HEK293T (cell line): ENCODE results near the gene KIRREL3.

Experiments
- CTCF ChIA-PET: fragments of 350-600 bp; formaldehyde crosslinking; extraction: SDS; loops from one replicate; lab custom pipeline; 2021; ENCODE audit warnings: antibody characterized with exemption, inconsistent platforms; lab: Yijun Ruan, JAX
- POLR2A ChIA-PET: fragments of 350-600 bp; formaldehyde crosslinking; extraction: SDS; loops from one replicate; lab custom pipeline; 2020; ENCODE audit warnings: antibody characterized with exemption, inconsistent platforms; lab: Yijun Ruan, JAX
- DNase-seq: peaks from one replicate; pipeline ENCODE4 v3.0.0; 2012; ENCODE audit warnings: mixed read lengths; ENCODE audit errors: extremely low spot score
- ARNT ChIP-seq: fragments of 450-650 bp; IDR thresholded peaks from 2 replicates; pipeline ENCODE4 v1.6.1; 2017; ENCODE audit warnings: mild to moderate bottlenecking
- BHLHE40 ChIP-seq: fragments of 450-650 bp; IDR thresholded peaks from 2 replicates; pipeline ENCODE4 v1.6.1; 2016; ENCODE audit warnings: mild to moderate bottlenecking, moderate library complexity, borderline replicate concordance
- CTBP1 ChIP-seq: fragments of 450-650 bp; IDR thresholded peaks from 2 replicates; pipeline ENCODE4 v1.6.1; 2016; ENCODE audit warnings: borderline replicate concordance
- ELF4 ChIP-seq: fragments of 450-650 bp; IDR thresholded peaks from 2 replicates; pipeline ENCODE4 v1.6.1; 2017; ENCODE audit warnings: antibody characterized with exemption
- FOXA1 ChIP-seq: fragments of 450-650 bp; IDR thresholded peaks from 2 replicates; pipeline ENCODE4 v1.6.1; 2016; ENCODE audit warnings: mild to moderate bottlenecking
- FOXK2 ChIP-seq: fragments of 450-650 bp; IDR thresholded peaks from 2 replicates; pipeline ENCODE4 v1.6.1; 2016; ENCODE audit warnings: mild to moderate bottlenecking
- FOXM1 ChIP-seq: fragments of 450-650 bp; IDR thresholded peaks from 2 replicates; pipeline ENCODE4 v1.6.1; 2017; ENCODE audit warnings: mild to moderate bottlenecking, borderline replicate concordance
- HDGF ChIP-seq: fragments of 450-650 bp; IDR thresholded peaks from 2 replicates; pipeline ENCODE4 v1.6.1; 2017; ENCODE audit warnings: antibody characterized with exemption, borderline replicate concordance
- L3MBTL2 ChIP-seq: fragments of 450-650 bp; conservative IDR thresholded peaks from 2 replicates; pipeline ENCODE4 v1.6.1; 2016; ENCODE audit warnings: mild to moderate bottlenecking
- LEF1 ChIP-seq: fragments of 450-650 bp; IDR thresholded peaks from 2 replicates; pipeline ENCODE4 v1.6.1; 2017; ENCODE audit warnings: mild to moderate bottlenecking, borderline replicate concordance
- NFRKB ChIP-seq: fragments of 450-650 bp; IDR thresholded peaks from 2 replicates; pipeline ENCODE4 v1.6.1; 2016; ENCODE audit warnings: mild to moderate bottlenecking, moderate library complexity
- PKNOX1 ChIP-seq: fragments of 450-650 bp; IDR thresholded peaks from 2 replicates; pipeline ENCODE4 v1.6.1; 2016
- SP1 ChIP-seq: fragments of 450-650 bp; IDR thresholded peaks from 2 replicates; pipeline ENCODE4 v1.6.1; 2017
- SUZ12 ChIP-seq: fragments of 450-650 bp; IDR thresholded peaks from 2 replicates; pipeline ENCODE4 v1.6.1; 2016; ENCODE audit warnings: mild to moderate bottlenecking
- TARDBP ChIP-seq: fragments of 450-650 bp; IDR thresholded peaks from 2 replicates; pipeline ENCODE4 v1.6.1; 2016
- ZNF384 ChIP-seq: fragments of 450-650 bp; IDR thresholded peaks from 2 replicates; pipeline ENCODE4 v1.6.1; 2016

Gene KIRREL3

GRCh38 chr11:126518972-126519690 is 481.4 kb downstream of the KIRREL3 start:
- CTCF ChIA-PET, result no interaction called here

GRCh38 chr11:126518071-126518971 is 482.2 kb downstream of the KIRREL3 start:
- no peak for DNase-seq
- ChIA-PET CTCF (no interaction called here), POLR2A (no interaction called here)
- TF ChIP-seq SUZ12, result no peak
- TF ChIP-seq FOXA1, result no peak
- TF ChIP-seq CTBP1, result no peak
- TF ChIP-seq LEF1, result no peak
- no peak for TF ChIP-seq L3MBTL2
- TF ChIP-seq ELF4, result no peak
- TF ChIP-seq ARNT, result no peak
- no peak for TF ChIP-seq BHLHE40
- TF ChIP-seq ZNF384, result no peak
- no peak for TF ChIP-seq NFRKB
- no peak for TF ChIP-seq HDGF
- no peak for TF ChIP-seq FOXM1
- TF ChIP-seq FOXK2, result no peak
- TF ChIP-seq TARDBP, result no peak
- TF ChIP-seq PKNOX1, result no peak
- TF ChIP-seq SP1, result no peak

More at GRCh38 chr11:126518972-126519690, 481.4 kb downstream of the KIRREL3 start:
- POLR2A ChIA-PET, result no interaction called here
- TF ChIP-seq PKNOX1, result no peak
- no peak for TF ChIP-seq LEF1
- no peak for TF ChIP-seq NFRKB
- DNase-seq, result no peak

- DNase-seq, result no peak
- CTCF ChIA-PET, result no interaction called here
- POLR2A ChIA-PET, result no interaction called here
- TF ChIP-seq FOXA1 (no peak), BHLHE40 (no peak), FOXM1 (no peak), NFRKB (no peak), PKNOX1 (no peak), L3MBTL2 (no peak), TARDBP (no peak), SP1 (no peak), ZNF384 (no peak), SUZ12 (no peak), ELF4 (no peak), LEF1 (no peak), HDGF (no peak), FOXK2 (no peak), ARNT (no peak), CTBP1 (no peak)
Measured at GRCh38 chr11:126515501-126515900, 485.1 kb downstream of the KIRREL3 start.

GRCh38 chr11:126514061-126514693 is 486.4 kb downstream of the KIRREL3 start:
- no peak for DNase-seq
- CTCF ChIA-PET, result no interaction called here
- POLR2A ChIA-PET, result no interaction called here
- no peak for TF ChIP-seq ELF4
- no peak for TF ChIP-seq TARDBP
- no peak for TF ChIP-seq CTBP1
- TF ChIP-seq FOXM1, result no peak
- no peak for TF ChIP-seq HDGF
- no peak for TF ChIP-seq L3MBTL2
- TF ChIP-seq FOXA1, result no peak
- TF ChIP-seq ARNT, result no peak

- DNase-seq, result no peak
- CTCF ChIA-PET, result no interaction called here
- no peak for TF ChIP-seq FOXA1
- TF ChIP-seq ARNT, result no peak
- TF ChIP-seq FOXK2, result no peak
- TF ChIP-seq FOXM1, result no peak
- TF ChIP-seq ZNF384, result no peak
- TF ChIP-seq TARDBP, result no peak
- TF ChIP-seq NFRKB, result no peak
- TF ChIP-seq BHLHE40, result no peak
- TF ChIP-seq SP1, result no peak
- TF ChIP-seq L3MBTL2, result no peak
- TF ChIP-seq CTBP1, result no peak
- no peak for TF ChIP-seq LEF1
- TF ChIP-seq SUZ12, result no peak
- TF ChIP-seq PKNOX1, result no peak
- no peak for TF ChIP-seq HDGF
- no peak for TF ChIP-seq ELF4
- POLR2A ChIA-PET, result no interaction called here
Measured at GRCh38 chr11:126512741-126513715, 487.5 kb downstream of the KIRREL3 start.
